SK-N-SH (cell line): ENCODE results near the gene CD2AP.

Experiments
- FOXJ3 ChIP-seq: sonication (generic); formaldehyde crosslinking; IDR thresholded peaks from 2 replicates; pipeline ENCODE4 v1.5.1; 2020; ENCODE audit warnings: mild to moderate bottlenecking, missing genetic modification reagents
- GABPA ChIP-seq: IDR thresholded peaks from 2 replicates; pipeline ENCODE4 v1.4.0; 2012; ENCODE audit warnings: low read depth, mild to moderate bottlenecking
- NRF1 ChIP-seq: IDR thresholded peaks from 2 replicates; pipeline ENCODE4 v1.6.1; 2012; ENCODE audit warnings: low read depth, mild to moderate bottlenecking, low read length
- POLR2AphosphoS5 ChIP-seq: IDR thresholded peaks from 2 replicates; pipeline ENCODE4 v1.6.1; 2012; ENCODE audit warnings: low read depth, low read length
- RAD21 ChIP-seq: IDR thresholded peaks from 2 replicates; pipeline ENCODE4 v1.6.1; 2012; ENCODE audit warnings: mild to moderate bottlenecking, low read length
- RCOR1 ChIP-seq: fragments of 150-350 bp; IDR thresholded peaks from 2 replicates; pipeline ENCODE4 v1.6.1; 2017; ENCODE audit warnings: antibody characterized with exemption, low read length
- SMC3 ChIP-seq: IDR thresholded peaks from 2 replicates; pipeline ENCODE4 v1.6.1; 2012; ENCODE audit warnings: low read depth, low read length, improper control_type of control experiment
- TCF12 ChIP-seq: IDR thresholded peaks from 2 replicates; pipeline ENCODE4 v1.4.0; 2012
- YY1 ChIP-seq: IDR thresholded peaks from 2 replicates; pipeline ENCODE4 v1.4.0; 2012; ENCODE audit warnings: low read depth, mild to moderate bottlenecking
- TF ChIP-seq, protein P1 (sequence below): IDR thresholded peaks from 2 replicates; pipeline ENCODE4; 2012
- TF ChIP-seq, protein P2 (sequence below): fragments of 200-600 bp; sonication (generic); IDR thresholded peaks from 2 replicates; pipeline ENCODE4 v1.6.1; 2017; ENCODE audit warnings: antibody characterized with exemption, mild to moderate bottlenecking, moderate library complexity
- TF ChIP-seq, protein P3 (sequence below): fragments of 150-350 bp; IDR thresholded peaks from 2 replicates; pipeline ENCODE4 v1.6.1; 2017; ENCODE audit warnings: antibody characterized with exemption, low read length, low read depth, borderline replicate concordance
- TF ChIP-seq, protein P4 (sequence below): IDR thresholded peaks from 2 replicates; pipeline ENCODE4 v1.4.0; 2012; ENCODE audit warnings: low read depth
- TF ChIP-seq, protein P5 (sequence below): IDR thresholded peaks from 2 replicates; pipeline ENCODE4 v1.4.0; 2012; ENCODE audit warnings: low read depth, borderline replicate concordance

DNA sequence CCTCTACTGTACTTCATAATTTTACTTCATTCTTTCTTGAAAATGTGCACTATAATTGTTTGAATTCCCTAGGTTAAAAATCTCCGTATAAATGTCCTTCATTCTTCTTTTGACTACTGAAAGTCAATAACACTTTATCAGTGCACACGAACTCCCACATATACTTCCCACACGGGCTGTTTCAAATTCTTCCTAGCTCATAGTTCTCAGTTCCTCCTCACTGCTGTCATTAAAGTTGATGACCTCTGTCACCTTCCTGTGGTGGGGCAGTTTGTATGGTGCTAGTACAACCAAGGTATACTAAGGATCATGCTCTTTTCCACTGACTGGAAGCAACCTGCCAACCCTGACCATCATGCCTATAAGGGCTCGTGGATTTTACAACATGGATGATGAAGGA, 40.0 kb upstream of the CD2AP start:
- TF ChIP-seq RAD21 (no peak), RCOR1 (no peak), NRF1 (no peak), SMC3 (no peak), POLR2AphosphoS5 (no peak), FOXJ3 (CRISPR knock-in tag) (no peak), YY1 (no peak), GABPA (no peak), TCF12 (no peak)
- TF ChIP-seq, protein P1, sequence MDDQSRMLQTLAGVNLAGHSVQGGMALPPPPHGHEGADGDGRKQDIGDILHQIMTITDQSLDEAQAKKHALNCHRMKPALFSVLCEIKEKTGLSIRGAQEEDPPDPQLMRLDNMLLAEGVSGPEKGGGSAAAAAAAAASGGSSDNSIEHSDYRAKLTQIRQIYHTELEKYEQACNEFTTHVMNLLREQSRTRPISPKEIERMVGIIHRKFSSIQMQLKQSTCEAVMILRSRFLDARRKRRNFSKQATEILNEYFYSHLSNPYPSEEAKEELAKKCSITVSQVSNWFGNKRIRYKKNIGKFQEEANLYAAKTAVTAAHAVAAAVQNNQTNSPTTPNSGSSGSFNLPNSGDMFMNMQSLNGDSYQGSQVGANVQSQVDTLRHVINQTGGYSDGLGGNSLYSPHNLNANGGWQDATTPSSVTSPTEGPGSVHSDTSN = no peak
- TF ChIP-seq, protein P2, sequence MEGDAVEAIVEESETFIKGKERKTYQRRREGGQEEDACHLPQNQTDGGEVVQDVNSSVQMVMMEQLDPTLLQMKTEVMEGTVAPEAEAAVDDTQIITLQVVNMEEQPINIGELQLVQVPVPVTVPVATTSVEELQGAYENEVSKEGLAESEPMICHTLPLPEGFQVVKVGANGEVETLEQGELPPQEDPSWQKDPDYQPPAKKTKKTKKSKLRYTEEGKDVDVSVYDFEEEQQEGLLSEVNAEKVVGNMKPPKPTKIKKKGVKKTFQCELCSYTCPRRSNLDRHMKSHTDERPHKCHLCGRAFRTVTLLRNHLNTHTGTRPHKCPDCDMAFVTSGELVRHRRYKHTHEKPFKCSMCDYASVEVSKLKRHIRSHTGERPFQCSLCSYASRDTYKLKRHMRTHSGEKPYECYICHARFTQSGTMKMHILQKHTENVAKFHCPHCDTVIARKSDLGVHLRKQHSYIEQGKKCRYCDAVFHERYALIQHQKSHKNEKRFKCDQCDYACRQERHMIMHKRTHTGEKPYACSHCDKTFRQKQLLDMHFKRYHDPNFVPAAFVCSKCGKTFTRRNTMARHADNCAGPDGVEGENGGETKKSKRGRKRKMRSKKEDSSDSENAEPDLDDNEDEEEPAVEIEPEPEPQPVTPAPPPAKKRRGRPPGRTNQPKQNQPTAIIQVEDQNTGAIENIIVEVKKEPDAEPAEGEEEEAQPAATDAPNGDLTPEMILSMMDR = no peak
- TF ChIP-seq, protein P3, sequence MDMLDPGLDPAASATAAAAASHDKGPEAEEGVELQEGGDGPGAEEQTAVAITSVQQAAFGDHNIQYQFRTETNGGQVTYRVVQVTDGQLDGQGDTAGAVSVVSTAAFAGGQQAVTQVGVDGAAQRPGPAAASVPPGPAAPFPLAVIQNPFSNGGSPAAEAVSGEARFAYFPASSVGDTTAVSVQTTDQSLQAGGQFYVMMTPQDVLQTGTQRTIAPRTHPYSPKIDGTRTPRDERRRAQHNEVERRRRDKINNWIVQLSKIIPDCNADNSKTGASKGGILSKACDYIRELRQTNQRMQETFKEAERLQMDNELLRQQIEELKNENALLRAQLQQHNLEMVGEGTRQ = no peak
- TF ChIP-seq, protein P4, sequence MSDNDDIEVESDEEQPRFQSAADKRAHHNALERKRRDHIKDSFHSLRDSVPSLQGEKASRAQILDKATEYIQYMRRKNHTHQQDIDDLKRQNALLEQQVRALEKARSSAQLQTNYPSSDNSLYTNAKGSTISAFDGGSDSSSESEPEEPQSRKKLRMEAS = no peak
- TF ChIP-seq, protein P5, sequence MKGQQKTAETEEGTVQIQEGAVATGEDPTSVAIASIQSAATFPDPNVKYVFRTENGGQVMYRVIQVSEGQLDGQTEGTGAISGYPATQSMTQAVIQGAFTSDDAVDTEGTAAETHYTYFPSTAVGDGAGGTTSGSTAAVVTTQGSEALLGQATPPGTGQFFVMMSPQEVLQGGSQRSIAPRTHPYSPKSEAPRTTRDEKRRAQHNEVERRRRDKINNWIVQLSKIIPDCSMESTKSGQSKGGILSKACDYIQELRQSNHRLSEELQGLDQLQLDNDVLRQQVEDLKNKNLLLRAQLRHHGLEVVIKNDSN = no peak
